ENCODE measurements around the gene GPRC5A.

The GPRC5A gene

GRCh38 chr12:12941450-12942350 is 50.3 kb downstream of the GPRC5A start:
- DNase-seq (ENCODE audit: low read depth in 2 of 2), result no peak

GRCh38 chr12:12943586-12944260 is 52.4 kb downstream of the GPRC5A start:
- DNase-seq (ENCODE audit: low read depth in 2 of 2), result no peak

- no peak for DNase-seq (ENCODE audit: low read depth in 2 of 2)
Observed at GRCh38 chr12:12945591-12945990, 54.2 kb downstream of the GPRC5A start.

- no peak for DNase-seq (ENCODE audit: low read depth in 2 of 2)
Observed at GRCh38 chr12:12946686-12947355, 55.5 kb downstream of the GPRC5A start.

GRCh38 chr12:12947902-12948301 is 56.5 kb downstream of the GPRC5A start:
- no peak for DNase-seq (ENCODE audit: low read depth in 2 of 2)

GRCh38 chr12:12951504-12951903 is 60.1 kb downstream of the GPRC5A start:
- DNase-seq (ENCODE audit: low read depth in 2 of 2), result no peak

GRCh38 chr12:12952036-12952435 is 60.7 kb downstream of the GPRC5A start, which contains the start of gene GPRC5D:
GPRC5D (minus strand) TSS chr12:12952170; CDS start chr12:12950384, 1,786 bp downstream.
- no peak for DNase-seq (ENCODE audit: low read depth in 2 of 2)

- no peak for DNase-seq (ENCODE audit: low read depth in 2 of 2)
Observed at GRCh38 chr12:12954356-12954755, 63.0 kb downstream of the GPRC5A start.

GRCh38 chr12:12954878-12955625 is 63.7 kb downstream of the GPRC5A start:
- DNase-seq (ENCODE audit: low read depth in 2 of 2), result no peak

GRCh38 chr12:12958886-12959285 is 67.5 kb downstream of the GPRC5A start:
- no peak for DNase-seq (ENCODE audit: low read depth in 2 of 2)

GRCh38 chr12:12960639-12961209 is 69.4 kb downstream of the GPRC5A start:
- no peak for DNase-seq (ENCODE audit: low read depth in 2 of 2)

GRCh38 chr12:12964255-12964654 is 72.9 kb downstream of the GPRC5A start:
- no peak for DNase-seq (ENCODE audit: low read depth in 2 of 2)

- no peak for DNase-seq (ENCODE audit: low read depth in 2 of 2)
Observed at GRCh38 chr12:12965836-12966235, 74.5 kb downstream of the GPRC5A start.
